HL-60 (cell line): ENCODE data around the gene ACKR4.

Experiments used
- GABPA ChIP-seq: IDR thresholded peaks from 2 replicates; pipeline ENCODE4 v1.6.1; 2012; ENCODE audit warnings: low read depth
- SPI1 ChIP-seq: IDR thresholded peaks from 2 replicates; pipeline ENCODE4 v1.6.1; 2012; ENCODE audit warnings: low read depth, mild to moderate bottlenecking, borderline replicate concordance
- TF ChIP-seq, protein P1 (sequence below): IDR thresholded peaks from one replicate; pipeline ENCODE4 v1.5.1; 2011; ENCODE audit warnings: low read length, control low read depth, inconsistent platforms; ENCODE audit not compliant: insufficient read depth

DNA sequence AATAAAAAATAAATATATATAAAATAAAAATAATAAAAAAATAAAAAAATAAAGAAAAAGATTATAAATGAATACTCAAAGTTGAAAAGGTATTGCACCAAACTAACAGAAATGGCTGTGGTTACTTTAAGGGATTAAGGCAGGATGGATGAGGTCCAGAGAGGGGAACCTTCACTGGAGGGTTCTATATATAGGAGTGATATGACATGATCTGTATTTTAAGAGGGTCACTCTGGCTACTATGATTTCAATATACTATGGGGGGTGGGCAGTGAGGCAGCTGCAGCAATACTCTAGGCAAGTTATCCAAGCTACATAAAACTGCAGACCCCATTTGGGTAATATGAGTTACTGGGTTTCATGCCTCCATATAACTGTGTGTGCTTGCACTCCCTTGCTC, 38.0 kb downstream of the ACKR4 start:
- TF ChIP-seq, protein P1, sequence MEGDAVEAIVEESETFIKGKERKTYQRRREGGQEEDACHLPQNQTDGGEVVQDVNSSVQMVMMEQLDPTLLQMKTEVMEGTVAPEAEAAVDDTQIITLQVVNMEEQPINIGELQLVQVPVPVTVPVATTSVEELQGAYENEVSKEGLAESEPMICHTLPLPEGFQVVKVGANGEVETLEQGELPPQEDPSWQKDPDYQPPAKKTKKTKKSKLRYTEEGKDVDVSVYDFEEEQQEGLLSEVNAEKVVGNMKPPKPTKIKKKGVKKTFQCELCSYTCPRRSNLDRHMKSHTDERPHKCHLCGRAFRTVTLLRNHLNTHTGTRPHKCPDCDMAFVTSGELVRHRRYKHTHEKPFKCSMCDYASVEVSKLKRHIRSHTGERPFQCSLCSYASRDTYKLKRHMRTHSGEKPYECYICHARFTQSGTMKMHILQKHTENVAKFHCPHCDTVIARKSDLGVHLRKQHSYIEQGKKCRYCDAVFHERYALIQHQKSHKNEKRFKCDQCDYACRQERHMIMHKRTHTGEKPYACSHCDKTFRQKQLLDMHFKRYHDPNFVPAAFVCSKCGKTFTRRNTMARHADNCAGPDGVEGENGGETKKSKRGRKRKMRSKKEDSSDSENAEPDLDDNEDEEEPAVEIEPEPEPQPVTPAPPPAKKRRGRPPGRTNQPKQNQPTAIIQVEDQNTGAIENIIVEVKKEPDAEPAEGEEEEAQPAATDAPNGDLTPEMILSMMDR = no peak
- TF ChIP-seq GABPA = no peak
- no peak for TF ChIP-seq SPI1
